ENCODE results near the gene RNF26.

- TF ChIP-seq FOSL1 (IDR thresholded peaks at IDR 0.05; ENCODE audit: low read depth) (no peak), ATF3 (IDR thresholded peaks at IDR 0.05) (no peak), CTCF (IDR thresholded peaks at IDR 0.05 in 2 of 3, conservative IDR thresholded peaks at IDR 0.05 in 1 of 3; ENCODE audit: borderline replicate concordance in 1 of 3, insufficient read depth in 1 of 3, low read depth in 2 of 3, low read length in 2 of 3) (no peak), EZH2phosphoT487 (IDR thresholded peaks at IDR 0.05; ENCODE audit: borderline replicate concordance) (no peak)
These were observed 23.7 kb upstream of the RNF26 start for GRCh38 chr11:119310682-119311052.

Data from HCT116 (cell line).